Measurements from ENCODE around the gene TCAP. TPM values are rescaled to one million over a fixed set of nuclear protein-coding genes. Genes with fewer than 3 reads are reported as not detected.

Gene TCAP
- polyA plus RNA-seq, 1 donor from 2014 or later = 3.7 TPM

GRCh38 chr17:39633570-39634183, 31.5 kb upstream of the TCAP start:
- Histone ChIP-seq H3K27me3 (ENCODE audit: insufficient read depth, low read depth, low read length) (peaks cover 10% of the 10 kb centered on the region), H3F3A (ENCODE audit: insufficient read depth, low read length, poor library complexity, severe bottlenecking) (no peaks in the 10 kb centered on the region), H3K4me3 (ENCODE audit: low read length) (no peak overlapping the region), H2AFZ (ENCODE audit: low read depth, low read length) (no peak overlapping the region), H3K4me2 (ENCODE audit: low read length) (no peak overlapping the region), H3K9me3 (ENCODE audit: low read length) (no peaks in the 10 kb centered on the region), H3K79me2 (replicated peaks; ENCODE audit: insufficient read depth, low read length) (peaks cover 12% of the 10 kb centered on the region), H4K20me1 (ENCODE audit: insufficient read depth) (no peaks in the 10 kb centered on the region), H3K9ac (ENCODE audit: low read length) (no peak overlapping the region), H3K36me3 (ENCODE audit: insufficient read depth, low read length) (no peaks in the 10 kb centered on the region), H3K9me2 (ENCODE audit: insufficient read depth, low read length) (no peaks in the 10 kb centered on the region), H3K27ac (ENCODE audit: low read length) (no peak overlapping the region)
- TF ChIP-seq CTCF (IDR thresholded peaks at IDR 0.05; ENCODE audit: poor library complexity, severe bottlenecking) (no peak), SMC3 (conservative IDR thresholded peaks at IDR 0.05; ENCODE audit: poor library complexity) (no peak), EZH2 (IDR thresholded peaks at IDR 0.05; ENCODE audit: borderline replicate concordance, insufficient read depth, low read length, poor library complexity, severe bottlenecking) (no peak), REST (IDR thresholded peaks at IDR 0.05; ENCODE audit: borderline replicate concordance) (no peak), TAF1 (IDR thresholded peaks at IDR 0.05; ENCODE audit: low read depth) (no peak), MXI1 (conservative IDR thresholded peaks at IDR 0.05; ENCODE audit: poor library complexity, severe bottlenecking) (no peak), POLR2AphosphoS5 (IDR thresholded peaks at IDR 0.05) (no peak), EP300 (conservative IDR thresholded peaks at IDR 0.05; ENCODE audit: poor library complexity, severe bottlenecking) (no peak), RAD21 (conservative IDR thresholded peaks at IDR 0.05) (no peak)

GRCh38 chr17:39634384-39634871, 30.7 kb upstream of the TCAP start:
- no peaks in the 10 kb centered on the region for H3F3A ChIP-seq (ENCODE audit: insufficient read depth, low read length, poor library complexity, severe bottlenecking)
- no peak overlapping the region for H3K9ac ChIP-seq (ENCODE audit: low read length)
- no peak overlapping the region for H3K27ac ChIP-seq (ENCODE audit: low read length)

More at GRCh38 chr17:39634384-39634871, 30.7 kb upstream of the TCAP start:
- H3K79me2 ChIP-seq (replicated peaks; ENCODE audit: insufficient read depth, low read length) = peaks cover 18% of the 10 kb centered on the region
- peaks cover 3% of the 10 kb centered on the region for H3K27me3 ChIP-seq (ENCODE audit: insufficient read depth, low read depth, low read length)
- no peaks in the 10 kb centered on the region for H3K36me3 ChIP-seq (ENCODE audit: insufficient read depth, low read length)
- no peak overlapping the region for H3K4me2 ChIP-seq (ENCODE audit: low read length)
- no peak overlapping the region for H3K4me3 ChIP-seq (ENCODE audit: low read length)
- no peaks in the 10 kb centered on the region for H4K20me1 ChIP-seq (ENCODE audit: insufficient read depth)
- H3K9me2 ChIP-seq (ENCODE audit: insufficient read depth, low read length) = no peaks in the 10 kb centered on the region
- no peak overlapping the region for H2AFZ ChIP-seq (ENCODE audit: low read depth, low read length)
- TF ChIP-seq CTCF (IDR thresholded peaks at IDR 0.05; ENCODE audit: poor library complexity, severe bottlenecking) = peak; percentile 79
- no peak for TF ChIP-seq REST (IDR thresholded peaks at IDR 0.05; ENCODE audit: borderline replicate concordance)
- peak; percentile 59 for TF ChIP-seq SMC3 (conservative IDR thresholded peaks at IDR 0.05; ENCODE audit: poor library complexity)
- TF ChIP-seq EP300 (conservative IDR thresholded peaks at IDR 0.05; ENCODE audit: poor library complexity, severe bottlenecking) = no peak
- TF ChIP-seq TAF1 (IDR thresholded peaks at IDR 0.05; ENCODE audit: low read depth) = no peak
- H3K9me3 ChIP-seq (ENCODE audit: low read length) = no peaks in the 10 kb centered on the region

Measured in neural cell (in vitro differentiated cells).